Measurements from ENCODE around the gene GRK3. TPM values are rescaled to one million over a fixed set of nuclear protein-coding genes. Genes with fewer than 3 reads are reported as not detected.

Gene GRK3
- total RNA-seq, 8 experiments from 2014 or later, result 7.0 to 24.2 (median 15.6) TPM

GRCh38 chr22:25682109-25682508 lies 117.6 kb downstream of the GRK3 start:
- no peak overlapping the region for H3K4me3 ChIP-seq
- H3K27ac ChIP-seq, result no peak overlapping the region
- ATAC-seq (replicated peaks in 6 of 8), result peak in 1 of 8 experiments; percentile 48
- no peaks in the 10 kb centered on the region for H3K4me1 ChIP-seq (replicated peaks in 1 of 2)
- in situ Hi-C loops (cut with MboI; ENCODE audit: low pct_unique_long_range_greater_than_20kb in 2 of 9, low sequenced_read_pairs in 9 of 9, unreplicated experiment in 9 of 9), result loop anchor here in 3 of 9 experiments (25.0 kb wide), 2 partner anchors 120 to 220 kb away; partner anchors contain the start of gene GRK3 (in 2 of the 3)
- 6 to 100% (median 100%) methylated on average over 1 to 3 of the region's 3 CpGs; no CpG with 5 or more reads in 3 of the 10 experiments for WGBS, 10 experiments

GRCh38 chr22:25688627-25689026 lies 124.2 kb downstream of the GRK3 start:
- peaks cover 0 to 4% of the 10 kb centered on the region in 2 donors for H3K4me1 ChIP-seq (replicated peaks in 1 of 2)
- ATAC-seq (replicated peaks in 6 of 8), result no peak
- in situ Hi-C loops (cut with MboI; ENCODE audit: low pct_unique_long_range_greater_than_20kb in 2 of 9, low sequenced_read_pairs in 9 of 9, unreplicated experiment in 9 of 9), result loop anchor here in 3 of 9 experiments (25.0 kb wide), 2 partner anchors 126 to 226 kb away; partner anchors contain the start of gene GRK3 (in 2 of the 3)
- H3K27ac ChIP-seq, result no peak overlapping the region
- WGBS, 10 experiments, result 86 to 100% (median 99%) methylated on average over 3 to 5 of the region's 5 CpGs; no CpG with 5 or more reads in 2 of the 10 experiments
- no peak overlapping the region for H3K4me3 ChIP-seq

- peaks cover 0 to 4% of the 10 kb centered on the region in 2 donors for H3K4me1 ChIP-seq (replicated peaks in 1 of 2)
- no peak overlapping the region for H3K4me3 ChIP-seq
- 83 to 100% (median 100%) methylated on average over 1 to 2 of the region's 2 CpGs; no CpG with 5 or more reads in 6 of the 10 experiments for WGBS, 10 experiments
- in situ Hi-C loops (cut with MboI; ENCODE audit: low pct_unique_long_range_greater_than_20kb in 2 of 9, low sequenced_read_pairs in 9 of 9, unreplicated experiment in 9 of 9), result loop anchor here in 3 of 9 experiments (25.0 kb wide), 2 partner anchors 127 to 227 kb away; partner anchors contain the start of gene GRK3 (in 2 of the 3)
- H3K27ac ChIP-seq, result no peak overlapping the region
- no peak for ATAC-seq (replicated peaks in 6 of 8)
These were observed 125.2 kb downstream of the GRK3 start for GRCh38 chr22:25689631-25690030.

- Histone ChIP-seq H3K4me1 (replicated peaks in 1 of 2) (peaks cover 0 to 4% of the 10 kb centered on the region in 2 donors), H3K4me3 (no peak overlapping the region), H3K27ac (no peak overlapping the region)
- ATAC-seq (replicated peaks in 6 of 8), result peak in 1 of 8 experiments; percentile 32
- WGBS, 10 experiments, result 17 to 90% (median 79%) methylated on average over 1 to 4 of the region's 5 CpGs; no CpG with 5 or more reads in 2 of the 10 experiments
- in situ Hi-C loops (cut with MboI; ENCODE audit: low pct_unique_long_range_greater_than_20kb in 2 of 9, low sequenced_read_pairs in 9 of 9, unreplicated experiment in 9 of 9), result loop anchor here in 3 of 9 experiments (25.0 kb wide), 2 partner anchors 128 to 228 kb away; partner anchors contain the start of gene GRK3 (in 2 of the 3)
These were observed 126.3 kb downstream of the GRK3 start for GRCh38 chr22:25690798-25691197.

- 67 to 100% (median 93%) methylated on average over 1 to 11 of the region's 15 CpGs for WGBS, 10 experiments
- peak in 1 of 8 experiments; percentile 35 for ATAC-seq (replicated peaks in 6 of 8)
- H3K4me3 ChIP-seq, result no peak overlapping the region
- H3K4me1 ChIP-seq (replicated peaks in 1 of 2), result peaks cover 0 to 4% of the 10 kb centered on the region in 2 donors
- H3K27ac ChIP-seq, result no peak overlapping the region
- in situ Hi-C loops (cut with MboI; ENCODE audit: low pct_unique_long_range_greater_than_20kb in 2 of 9, low sequenced_read_pairs in 9 of 9, unreplicated experiment in 9 of 9), result loop anchor here in 3 of 9 experiments (25.0 kb wide), 2 partner anchors 130 to 230 kb away; partner anchors contain the start of gene GRK3 (in 2 of the 3)
These were observed 128.2 kb downstream of the GRK3 start for GRCh38 chr22:25692397-25693267.

GRCh38 chr22:25693268-25693565 lies 128.7 kb downstream of the GRK3 start:
- WGBS, 10 experiments, result 60 to 100% (median 100%) methylated on average over 1 to 3 of the region's 4 CpGs; no CpG with 5 or more reads in 2 of the 10 experiments
- Histone ChIP-seq H3K27ac (no peak overlapping the region), H3K4me1 (replicated peaks in 1 of 2) (peaks cover 0 to 4% of the 10 kb centered on the region in 2 donors), H3K4me3 (no peak overlapping the region)
- ATAC-seq (replicated peaks in 6 of 8), result no peak
- in situ Hi-C loops (cut with MboI; ENCODE audit: low pct_unique_long_range_greater_than_20kb in 2 of 9, low sequenced_read_pairs in 9 of 9, unreplicated experiment in 9 of 9), result loop anchor here in 3 of 9 experiments (25.0 kb wide), 2 partner anchors 131 to 231 kb away; partner anchors contain the start of gene GRK3 (in 2 of the 3)

- Histone ChIP-seq H3K4me3 (no peak overlapping the region), H3K27ac (no peak overlapping the region), H3K4me1 (replicated peaks in 1 of 2) (peaks cover 0 to 4% of the 10 kb centered on the region in 2 donors)
- WGBS, 10 experiments, result 33 to 97% (median 88%) methylated on average over 1 to 13 of the region's 16 CpGs; no CpG with 5 or more reads in 1 of the 10 experiments
- in situ Hi-C loops (cut with MboI; ENCODE audit: low pct_unique_long_range_greater_than_20kb in 2 of 9, low sequenced_read_pairs in 9 of 9, unreplicated experiment in 9 of 9), result loop anchor here in 3 of 9 experiments (25.0 kb wide), 2 partner anchors 132 to 232 kb away; partner anchors contain the start of gene GRK3 (in 2 of the 3)
- ATAC-seq (replicated peaks in 6 of 8), result peak in 3 of 8 experiments; percentile 43 to 70 (median 70)
These were observed 129.9 kb downstream of the GRK3 start for GRCh38 chr22:25694196-25694907.

- 54 to 100% (median 94%) methylated on average over 1 to 5 of the region's 5 CpGs for WGBS, 10 experiments
- no peak overlapping the region for H3K4me3 ChIP-seq
- H3K27ac ChIP-seq, result no peak overlapping the region
- in situ Hi-C loops (cut with MboI; ENCODE audit: low pct_unique_long_range_greater_than_20kb in 2 of 9, low sequenced_read_pairs in 9 of 9, unreplicated experiment in 9 of 9), result loop anchor here in 3 of 9 experiments (5.0 to 25.0 kb wide), 3 partner anchors 133 to 233 kb away; partner anchors contain the start of gene GRK3 (in 2 of the 3)
- no peak for ATAC-seq (replicated peaks in 6 of 8)
- peaks cover 0 to 4% of the 10 kb centered on the region in 2 donors for H3K4me1 ChIP-seq (replicated peaks in 1 of 2)
These were observed 130.7 kb downstream of the GRK3 start for GRCh38 chr22:25695146-25695545.

GRCh38 chr22:25696763-25697162 lies 132.3 kb downstream of the GRK3 start:
- no peak overlapping the region for H3K4me3 ChIP-seq
- peaks cover 2 to 8% of the 10 kb centered on the region in 2 donors for H3K4me1 ChIP-seq (replicated peaks in 1 of 2)
- no peak overlapping the region for H3K27ac ChIP-seq
- in situ Hi-C loops (cut with MboI; ENCODE audit: low pct_unique_long_range_greater_than_20kb in 2 of 9, low sequenced_read_pairs in 9 of 9, unreplicated experiment in 9 of 9), result loop anchor here in 3 of 9 experiments (5.0 to 25.0 kb wide), 3 partner anchors 134 to 234 kb away; partner anchors contain the start of gene GRK3 (in 2 of the 3)
- peak in 1 of 8 experiments; percentile 48 for ATAC-seq (replicated peaks in 6 of 8)
- 10 to 100% (median 86%) methylated on average over 1 to 2 of the region's 2 CpGs; no CpG with 5 or more reads in 5 of the 10 experiments for WGBS, 10 experiments

- Histone ChIP-seq H3K27ac (no peak overlapping the region), H3K4me3 (no peak overlapping the region), H3K4me1 (replicated peaks in 1 of 2) (peaks cover 2 to 5% of the 10 kb centered on the region in 2 donors)
- ATAC-seq (replicated peaks in 6 of 8), result no peak
- in situ Hi-C loops (cut with MboI; ENCODE audit: low pct_unique_long_range_greater_than_20kb in 2 of 9, low sequenced_read_pairs in 9 of 9, unreplicated experiment in 9 of 9), result loop anchor here in 3 of 9 experiments (5.0 to 25.0 kb wide), 3 partner anchors 135 to 235 kb away; partner anchors contain the start of gene GRK3 (in 2 of the 3)
- 60 to 100% (median 93%) methylated on average over 1 to 5 of the region's 5 CpGs; no CpG with 5 or more reads in 1 of the 10 experiments for WGBS, 10 experiments
These were observed 132.7 kb downstream of the GRK3 start for GRCh38 chr22:25697181-25697664.

GRCh38 chr22:25697978-25698377 lies 133.5 kb downstream of the GRK3 start:
- 70 to 100% (median 91%) methylated on average over 1 to 2 of the region's 2 CpGs; no CpG with 5 or more reads in 2 of the 10 experiments for WGBS, 10 experiments
- in situ Hi-C loops (cut with MboI; ENCODE audit: low pct_unique_long_range_greater_than_20kb in 2 of 9, low sequenced_read_pairs in 9 of 9, unreplicated experiment in 9 of 9), result loop anchor here in 3 of 9 experiments (5.0 to 25.0 kb wide), 3 partner anchors 136 to 236 kb away; partner anchors contain the start of gene GRK3 (in 2 of the 3)
- Histone ChIP-seq H3K4me3 (no peak overlapping the region), H3K27ac (no peak overlapping the region), H3K4me1 (replicated peaks in 1 of 2) (peaks cover 2 to 5% of the 10 kb centered on the region in 2 donors)
- ATAC-seq (replicated peaks in 6 of 8), result no peak

- Histone ChIP-seq H3K4me1 (replicated peaks in 1 of 2) (peaks cover 2 to 5% of the 10 kb centered on the region in 2 donors), H3K27ac (no peak overlapping the region), H3K4me3 (no peak overlapping the region)
- ATAC-seq (replicated peaks in 6 of 8), result no peak
- WGBS, 10 experiments, result 20 to 100% (median 81%) methylated on average over 1 to 6 of the region's 7 CpGs; no CpG with 5 or more reads in 1 of the 10 experiments
- in situ Hi-C loops (cut with MboI; ENCODE audit: low pct_unique_long_range_greater_than_20kb in 2 of 9, low sequenced_read_pairs in 9 of 9, unreplicated experiment in 9 of 9), result loop anchor here in 3 of 9 experiments (5.0 to 25.0 kb wide), 3 partner anchors 136 to 236 kb away; partner anchors contain the start of gene GRK3 (in 2 of the 3)
These were observed 134.0 kb downstream of the GRK3 start for GRCh38 chr22:25698461-25698860.

Data from motor neuron (in vitro differentiated cells).